Liver (tissue), 9 donors: Measurements from ENCODE around the gene UNC13C. TPM values are rescaled to one million over a fixed set of nuclear protein-coding genes. Genes with fewer than 3 reads are reported as not detected.

Source experiments
- DNase-seq: peaks from one replicate; pipeline ENCODE4 v3.0.0-alpha.2; 2017; ENCODE audit warnings: low spot score
- H3K27ac ChIP-seq, 2 donors: one replicate each; pipeline ENCODE4 v1.7.0; 2013; ENCODE audit warnings: inconsistent platforms in 2 of 2, low read length in 2 of 2, control low read depth in 1 of 2, low read depth in 1 of 2, mild to moderate bottlenecking in 1 of 2
- H3K27me3 ChIP-seq, 4 donors: one replicate each; pipeline versions ENCODE4 v1.6.1 to v1.7.0; 2013; ENCODE audit warnings: low read length in 3 of 4, inconsistent platforms in 1 of 4, mild to moderate bottlenecking in 1 of 4, moderate library complexity in 1 of 4; ENCODE audit not compliant: control insufficient read depth in 4 of 4, insufficient read depth in 4 of 4
- H3K36me3 ChIP-seq, 4 donors: one replicate each; pipeline versions ENCODE4 v1.6.1 to v1.7.0; 2013; ENCODE audit warnings: low read length in 3 of 4, mild to moderate bottlenecking in 3 of 4, low read depth in 1 of 4, moderate library complexity in 1 of 4; ENCODE audit not compliant: control insufficient read depth in 4 of 4, insufficient read depth in 3 of 4
- H3K4me1 ChIP-seq, 4 donors: one replicate each; pipeline versions ENCODE4 v1.6.1 to v1.7.0; 2013; ENCODE audit warnings: low read length in 3 of 4, mild to moderate bottlenecking in 3 of 4, moderate library complexity in 1 of 4; ENCODE audit not compliant: control insufficient read depth in 4 of 4, insufficient read depth in 4 of 4
- H3K4me3 ChIP-seq, 3 donors: one replicate each; pipeline versions ENCODE4 v1.6.1 to v1.7.0; 2013; ENCODE audit warnings: low read length in 3 of 3, control low read depth in 1 of 3, low read depth in 1 of 3, mild to moderate bottlenecking in 1 of 3
- H3K9ac ChIP-seq, 2 donors: one replicate each; pipeline ENCODE4 v1.7.0; 2013; ENCODE audit warnings: low read length in 2 of 2, mild to moderate bottlenecking in 2 of 2, moderate library complexity in 2 of 2, control low read depth in 1 of 2, low read depth in 1 of 2
- H3K9me3 ChIP-seq, 4 donors: one replicate each; pipeline versions ENCODE4 v1.6.1 to v1.7.0; 2013; ENCODE audit warnings: low read length in 3 of 4; ENCODE audit not compliant: control insufficient read depth in 4 of 4
- EGR1 ChIP-seq, 2 donors: IDR thresholded peaks; 2 replicates each; pipeline ENCODE4 v1.6.1; 2016 to 2018; ENCODE audit warnings: antibody characterized with exemption in 2 of 2, low read depth in 2 of 2
- FOXA1 ChIP-seq: IDR thresholded peaks from 2 replicates; pipeline ENCODE4 v1.6.1; 2016; ENCODE audit warnings: antibody characterized with exemption
- FOXA2 ChIP-seq: IDR thresholded peaks from 2 replicates; pipeline ENCODE4 v1.6.1; 2016; ENCODE audit warnings: antibody characterized with exemption
- GABPA ChIP-seq, 2 donors: IDR thresholded peaks in 1 of 2; conservative IDR thresholded peaks in 1 of 2; 2 replicates each; pipeline ENCODE4 v1.6.1; 2016; ENCODE audit warnings: antibody characterized with exemption in 2 of 2, mild to moderate bottlenecking in 1 of 2, moderate library complexity in 1 of 2
- HNF4A ChIP-seq, 2 donors: conservative IDR thresholded peaks; 2 replicates each; pipeline ENCODE4 v1.6.1; 2016; ENCODE audit warnings: antibody characterized with exemption in 2 of 2, mild to moderate bottlenecking in 2 of 2
- HNF4G ChIP-seq: IDR thresholded peaks from 2 replicates; pipeline ENCODE4 v1.6.1; 2016; ENCODE audit warnings: antibody characterized with exemption
- JUND ChIP-seq, 2 donors: IDR thresholded peaks; 2 replicates each; pipeline ENCODE4 v1.6.1; 2016; ENCODE audit warnings: antibody characterized with exemption in 2 of 2
- NR2F2 ChIP-seq: IDR thresholded peaks from 2 replicates; pipeline ENCODE4 v1.6.1; 2016; ENCODE audit warnings: antibody characterized with exemption
- RAD21 ChIP-seq, 2 donors: IDR thresholded peaks; 2 replicates each; pipeline ENCODE4 v1.6.1; 2016; ENCODE audit warnings: antibody characterized with exemption in 2 of 2, mild to moderate bottlenecking in 2 of 2
- RXRA ChIP-seq, 2 donors: IDR thresholded peaks; 2 replicates each; pipeline ENCODE4 v1.6.1; 2017 to 2018; ENCODE audit warnings: antibody characterized with exemption in 2 of 2, mild to moderate bottlenecking in 1 of 2
- SP1 ChIP-seq: IDR thresholded peaks from 2 replicates; pipeline ENCODE4 v1.6.1; 2018; ENCODE audit warnings: antibody characterized with exemption, mild to moderate bottlenecking
- TAF1 ChIP-seq: conservative IDR thresholded peaks from 2 replicates; pipeline ENCODE4 v1.6.1; 2016; ENCODE audit warnings: antibody characterized with exemption, mild to moderate bottlenecking
- YY1 ChIP-seq: IDR thresholded peaks from 2 replicates; pipeline ENCODE4 v1.6.1; 2016; ENCODE audit warnings: antibody characterized with exemption, mild to moderate bottlenecking
- WGBS: extraction: QIAGEN DNeasy Blood & Tissue Kit; methylation state at CpG from one replicate; pipeline ENCODE4 v1.1.7; 2013; 5-methylcytosine and 5-hydroxymethylcytosine counted together
- polyA plus RNA-seq, 2 donors: library from polyadenylated mRNA; stranded (reverse) in 1 of 2; unstranded in 1 of 2; fragments of 200-250 nt in 1 of 2; fragments of >200 nt in 1 of 2; fragmentation: Nextera tagmentation in 1 of 2; extraction: Ambion mirVana in 1 of 2; gene quantifications; one replicate each; pipeline versions ENCODE4 v1.2.1 to v1.2.3, GENCODE V29; 2013 to 2015
- total RNA-seq, 2 donors: library from RNA; depleted of rRNA; stranded (reverse); fragments of >200 nt; gene quantifications; one replicate each; pipeline ENCODE4 v1.2.3, GENCODE V29; 2014
- TF ChIP-seq, protein P1 (sequence below): IDR thresholded peaks from 2 replicates; pipeline ENCODE4 v1.6.1; 2016; ENCODE audit warnings: antibody characterized with exemption
- TF ChIP-seq, protein P2 (sequence below): fragments of 150-350 bp; IDR thresholded peaks from 2 replicates; pipeline ENCODE4 v1.5.1; 2017; ENCODE audit warnings: improper control_type of control experiment, low read depth, low read length; ENCODE audit not compliant: missing input control
- TF ChIP-seq, protein P3 (sequence below): IDR thresholded peaks from 2 replicates; pipeline ENCODE4 v1.6.1; 2016; ENCODE audit warnings: antibody characterized with exemption
- TF ChIP-seq, protein P4 (sequence below): IDR thresholded peaks from 2 replicates; pipeline ENCODE4 v1.6.1; 2016; ENCODE audit warnings: antibody characterized with exemption
- TF ChIP-seq, protein P5 (sequence below): IDR thresholded peaks from 2 replicates; pipeline ENCODE4 v1.6.1; 2016; ENCODE audit warnings: antibody characterized with exemption, mild to moderate bottlenecking
- donor health status: healthy.
- donor health status: healthy.
- donor health status: healthy.
- donor health status: healthy.
- donor health status: healthy.

UNC13C gene
- total and polyA plus RNA-seq, 4 donors, result 0.19 TPM; not detected in 3

DNA sequence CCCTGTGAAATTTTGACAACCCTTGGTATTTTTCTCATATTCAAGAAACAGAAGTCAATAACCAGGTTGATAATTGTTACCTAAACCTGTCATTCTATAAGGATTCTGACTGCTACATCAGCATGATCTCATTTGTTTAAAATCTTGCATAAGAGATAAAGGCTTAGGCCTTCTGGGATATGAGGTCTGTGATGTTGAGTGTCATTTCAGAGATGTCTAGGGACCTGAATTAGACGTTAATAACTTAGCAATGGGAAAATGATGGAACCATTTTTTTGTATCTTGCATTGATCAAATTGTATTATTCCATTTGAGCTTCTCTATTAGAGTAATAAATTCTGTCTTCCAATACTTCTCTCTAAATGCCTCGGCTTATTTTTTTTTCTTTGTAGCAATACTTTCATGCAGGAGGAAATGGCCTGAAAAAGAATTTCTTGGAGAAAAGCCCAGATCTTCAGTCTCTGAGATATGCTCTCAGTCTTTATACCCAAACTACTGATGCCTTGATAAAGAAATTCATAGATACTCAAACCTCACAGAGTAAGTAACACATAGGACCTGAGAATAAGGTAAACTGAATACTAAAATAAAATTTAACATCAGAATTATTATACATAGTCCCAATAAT, 589.3 kb downstream of the UNC13C start:
- TF ChIP-seq GABPA (IDR thresholded peaks at IDR 0.05 in 1 of 2, conservative IDR thresholded peaks at IDR 0.05 in 1 of 2) (no peak), FOXA2 (no peak), HNF4A (conservative IDR thresholded peaks at IDR 0.05) (no peak), YY1 (no peak), JUND (IDR thresholded peaks at IDR 0.05) (no peak)
- TF ChIP-seq, protein P1, sequence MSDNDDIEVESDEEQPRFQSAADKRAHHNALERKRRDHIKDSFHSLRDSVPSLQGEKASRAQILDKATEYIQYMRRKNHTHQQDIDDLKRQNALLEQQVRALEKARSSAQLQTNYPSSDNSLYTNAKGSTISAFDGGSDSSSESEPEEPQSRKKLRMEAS, result no peak
- no peak overlapping the region for H3K27ac ChIP-seq
- 48% methylated on average over 2 of the region's 2 CpGs for WGBS
- H3K4me1 ChIP-seq, result no peaks in the 10 kb centered on the region
- H3K4me3 ChIP-seq, result no peak overlapping the region
- H3K36me3 ChIP-seq, result no peaks in the 10 kb centered on the region
- no peak for DNase-seq
- H3K27me3 ChIP-seq, result peaks cover 0 to 2% (median 0%) of the 10 kb centered on the region in 4 donors
- H3K9me3 ChIP-seq, result no peaks in the 10 kb centered on the region
- no peak overlapping the region for H3K9ac ChIP-seq

DNA sequence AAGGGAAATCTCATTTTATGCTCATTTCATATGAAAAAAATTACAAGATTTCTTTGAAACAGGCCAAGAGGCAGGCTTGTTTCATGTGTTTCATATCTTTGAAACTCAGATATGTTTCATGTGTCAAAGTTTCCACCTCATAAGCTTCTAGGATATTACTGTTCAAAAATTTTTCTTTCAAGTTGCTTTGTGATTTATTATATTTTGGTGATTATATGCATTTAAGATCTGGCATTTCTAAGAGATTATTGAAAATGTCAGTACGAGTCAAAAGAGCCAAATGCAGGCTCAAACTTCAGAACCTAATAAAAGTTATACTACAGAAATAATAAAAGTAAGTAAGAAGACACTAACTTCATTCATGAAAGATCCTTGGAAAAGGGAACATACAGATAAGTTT, 590.1 kb downstream of the UNC13C start:
- H3K27me3 ChIP-seq, result peaks cover 0 to 2% (median 0%) of the 10 kb centered on the region in 4 donors
- WGBS, result 63% methylated on average over 1 of the region's 1 CpG

More for the DNA sequence above, 590.1 kb downstream of the UNC13C start:
- Histone ChIP-seq H3K36me3 (no peaks in the 10 kb centered on the region), H3K9me3 (no peaks in the 10 kb centered on the region), H3K4me3 (no peak overlapping the region), H3K4me1 (no peaks in the 10 kb centered on the region), H3K27ac (no peak overlapping the region), H3K9ac (no peak overlapping the region)
- no peak for DNase-seq
- TF ChIP-seq, protein P1, result no peak
- no peak for TF ChIP-seq TAF1
- no peak for TF ChIP-seq EGR1 (IDR thresholded peaks at IDR 0.05; ENCODE audit: low read depth in 2 of 2)
- no peak for TF ChIP-seq YY1
- TF ChIP-seq RXRA (IDR thresholded peaks at IDR 0.05), result no peak
- no peak for TF ChIP-seq HNF4A (conservative IDR thresholded peaks at IDR 0.05)
- TF ChIP-seq SP1, result no peak
- no peak for TF ChIP-seq RAD21 (IDR thresholded peaks at IDR 0.05)
- no peak for TF ChIP-seq GABPA (IDR thresholded peaks at IDR 0.05 in 1 of 2, conservative IDR thresholded peaks at IDR 0.05 in 1 of 2)
- TF ChIP-seq, protein P2, sequence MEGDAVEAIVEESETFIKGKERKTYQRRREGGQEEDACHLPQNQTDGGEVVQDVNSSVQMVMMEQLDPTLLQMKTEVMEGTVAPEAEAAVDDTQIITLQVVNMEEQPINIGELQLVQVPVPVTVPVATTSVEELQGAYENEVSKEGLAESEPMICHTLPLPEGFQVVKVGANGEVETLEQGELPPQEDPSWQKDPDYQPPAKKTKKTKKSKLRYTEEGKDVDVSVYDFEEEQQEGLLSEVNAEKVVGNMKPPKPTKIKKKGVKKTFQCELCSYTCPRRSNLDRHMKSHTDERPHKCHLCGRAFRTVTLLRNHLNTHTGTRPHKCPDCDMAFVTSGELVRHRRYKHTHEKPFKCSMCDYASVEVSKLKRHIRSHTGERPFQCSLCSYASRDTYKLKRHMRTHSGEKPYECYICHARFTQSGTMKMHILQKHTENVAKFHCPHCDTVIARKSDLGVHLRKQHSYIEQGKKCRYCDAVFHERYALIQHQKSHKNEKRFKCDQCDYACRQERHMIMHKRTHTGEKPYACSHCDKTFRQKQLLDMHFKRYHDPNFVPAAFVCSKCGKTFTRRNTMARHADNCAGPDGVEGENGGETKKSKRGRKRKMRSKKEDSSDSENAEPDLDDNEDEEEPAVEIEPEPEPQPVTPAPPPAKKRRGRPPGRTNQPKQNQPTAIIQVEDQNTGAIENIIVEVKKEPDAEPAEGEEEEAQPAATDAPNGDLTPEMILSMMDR, result no peak
- TF ChIP-seq FOXA2, result no peak
- TF ChIP-seq, protein P3, sequence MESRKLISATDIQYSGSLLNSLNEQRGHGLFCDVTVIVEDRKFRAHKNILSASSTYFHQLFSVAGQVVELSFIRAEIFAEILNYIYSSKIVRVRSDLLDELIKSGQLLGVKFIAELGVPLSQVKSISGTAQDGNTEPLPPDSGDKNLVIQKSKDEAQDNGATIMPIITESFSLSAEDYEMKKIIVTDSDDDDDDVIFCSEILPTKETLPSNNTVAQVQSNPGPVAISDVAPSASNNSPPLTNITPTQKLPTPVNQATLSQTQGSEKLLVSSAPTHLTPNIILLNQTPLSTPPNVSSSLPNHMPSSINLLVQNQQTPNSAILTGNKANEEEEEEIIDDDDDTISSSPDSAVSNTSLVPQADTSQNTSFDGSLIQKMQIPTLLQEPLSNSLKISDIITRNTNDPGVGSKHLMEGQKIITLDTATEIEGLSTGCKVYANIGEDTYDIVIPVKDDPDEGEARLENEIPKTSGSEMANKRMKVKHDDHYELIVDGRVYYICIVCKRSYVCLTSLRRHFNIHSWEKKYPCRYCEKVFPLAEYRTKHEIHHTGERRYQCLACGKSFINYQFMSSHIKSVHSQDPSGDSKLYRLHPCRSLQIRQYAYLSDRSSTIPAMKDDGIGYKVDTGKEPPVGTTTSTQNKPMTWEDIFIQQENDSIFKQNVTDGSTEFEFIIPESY, result no peak
- TF ChIP-seq, protein P4, sequence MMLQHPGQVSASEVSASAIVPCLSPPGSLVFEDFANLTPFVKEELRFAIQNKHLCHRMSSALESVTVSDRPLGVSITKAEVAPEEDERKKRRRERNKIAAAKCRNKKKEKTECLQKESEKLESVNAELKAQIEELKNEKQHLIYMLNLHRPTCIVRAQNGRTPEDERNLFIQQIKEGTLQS, result no peak
- TF ChIP-seq, protein P5, sequence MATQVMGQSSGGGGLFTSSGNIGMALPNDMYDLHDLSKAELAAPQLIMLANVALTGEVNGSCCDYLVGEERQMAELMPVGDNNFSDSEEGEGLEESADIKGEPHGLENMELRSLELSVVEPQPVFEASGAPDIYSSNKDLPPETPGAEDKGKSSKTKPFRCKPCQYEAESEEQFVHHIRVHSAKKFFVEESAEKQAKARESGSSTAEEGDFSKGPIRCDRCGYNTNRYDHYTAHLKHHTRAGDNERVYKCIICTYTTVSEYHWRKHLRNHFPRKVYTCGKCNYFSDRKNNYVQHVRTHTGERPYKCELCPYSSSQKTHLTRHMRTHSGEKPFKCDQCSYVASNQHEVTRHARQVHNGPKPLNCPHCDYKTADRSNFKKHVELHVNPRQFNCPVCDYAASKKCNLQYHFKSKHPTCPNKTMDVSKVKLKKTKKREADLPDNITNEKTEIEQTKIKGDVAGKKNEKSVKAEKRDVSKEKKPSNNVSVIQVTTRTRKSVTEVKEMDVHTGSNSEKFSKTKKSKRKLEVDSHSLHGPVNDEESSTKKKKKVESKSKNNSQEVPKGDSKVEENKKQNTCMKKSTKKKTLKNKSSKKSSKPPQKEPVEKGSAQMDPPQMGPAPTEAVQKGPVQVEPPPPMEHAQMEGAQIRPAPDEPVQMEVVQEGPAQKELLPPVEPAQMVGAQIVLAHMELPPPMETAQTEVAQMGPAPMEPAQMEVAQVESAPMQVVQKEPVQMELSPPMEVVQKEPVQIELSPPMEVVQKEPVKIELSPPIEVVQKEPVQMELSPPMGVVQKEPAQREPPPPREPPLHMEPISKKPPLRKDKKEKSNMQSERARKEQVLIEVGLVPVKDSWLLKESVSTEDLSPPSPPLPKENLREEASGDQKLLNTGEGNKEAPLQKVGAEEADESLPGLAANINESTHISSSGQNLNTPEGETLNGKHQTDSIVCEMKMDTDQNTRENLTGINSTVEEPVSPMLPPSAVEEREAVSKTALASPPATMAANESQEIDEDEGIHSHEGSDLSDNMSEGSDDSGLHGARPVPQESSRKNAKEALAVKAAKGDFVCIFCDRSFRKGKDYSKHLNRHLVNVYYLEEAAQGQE, result no peak
- TF ChIP-seq HNF4G, result no peak
- TF ChIP-seq NR2F2, result no peak
- no peak for TF ChIP-seq FOXA1
- no peak for TF ChIP-seq JUND (IDR thresholded peaks at IDR 0.05)
